Calu3 (cell line): Measurements from ENCODE around the gene OR5A1. TPM values are rescaled to one million over a fixed set of nuclear protein-coding genes. Genes with fewer than 3 reads are reported as not detected.
"Not testable (repeated sequence)": the region's sequence is repeated elsewhere in the genome, so short reads cannot be mapped to it uniquely, and the experiment has no call there.

Experiments
- BruUV-seq: library from RNA; stranded (reverse); fragments of 400-500 nt; replicated peaks from 2 replicates; lab custom pipeline; 2021; lab: Mats Ljungman, UMichigan
- CTCF ChIA-PET: fragments of 300-600 bp; sonication (Branson Sonifier 250); formaldehyde crosslinking; loops from one replicate; lab custom pipeline; 2022; ENCODE audit warnings: antibody characterized with exemption; lab: Charles Lee
- DNase-seq: peaks from one replicate; pipeline ENCODE4 v3.0.0; 2022
- H3K27ac Mint-ChIP-seq: one replicate; pipeline ENCODE4 v1.8.0; 2022; ENCODE audit warnings: mixed read lengths; ENCODE audit not compliant: unreplicated experiment
- H3K27me3 Mint-ChIP-seq: one replicate; pipeline ENCODE4 v1.8.0; 2022; ENCODE audit warnings: mixed read lengths; ENCODE audit not compliant: unreplicated experiment
- H3K36me3 Mint-ChIP-seq: one replicate; pipeline ENCODE4 v1.8.0; 2022; ENCODE audit warnings: mild to moderate bottlenecking, moderate library complexity, mixed read lengths; ENCODE audit not compliant: insufficient read depth, unreplicated experiment
- H3K4me1 Mint-ChIP-seq: one replicate; pipeline ENCODE4 v1.8.0; 2022; ENCODE audit warnings: mild to moderate bottlenecking, low read depth, mixed read lengths; ENCODE audit not compliant: unreplicated experiment
- H3K4me3 Mint-ChIP-seq: one replicate; pipeline ENCODE4 v1.8.0; 2022; ENCODE audit warnings: mild to moderate bottlenecking, low read depth, moderate library complexity, mixed read lengths; ENCODE audit not compliant: unreplicated experiment
- H3K9me3 Mint-ChIP-seq: one replicate; pipeline ENCODE4 v1.8.0; 2022; ENCODE audit warnings: low read depth, mixed read lengths; ENCODE audit not compliant: unreplicated experiment
- intact Hi-C: fragments of 100-400 bp; cut with micrococcal nuclease; formaldehyde crosslinking; loops from one replicate; pipeline ENCODE4 v1.10.0; 2022; ENCODE audit not compliant: unreplicated experiment
- total RNA-seq: library from RNA; stranded (reverse); gene quantifications from 2 replicates; pipeline ENCODE4 v1.2.3, GENCODE V29; 2022
- TF ChIP-seq, protein P1 (sequence below): fragments of 200-600 bp; IDR thresholded peaks from one replicate; pipeline ENCODE4 v1.8.0; 2022; ENCODE audit warnings: antibody characterized with exemption; ENCODE audit not compliant: unreplicated experiment

OR5A1 gene
- total RNA-seq, 1 experiment from 2014 or later: not detected

DNA sequence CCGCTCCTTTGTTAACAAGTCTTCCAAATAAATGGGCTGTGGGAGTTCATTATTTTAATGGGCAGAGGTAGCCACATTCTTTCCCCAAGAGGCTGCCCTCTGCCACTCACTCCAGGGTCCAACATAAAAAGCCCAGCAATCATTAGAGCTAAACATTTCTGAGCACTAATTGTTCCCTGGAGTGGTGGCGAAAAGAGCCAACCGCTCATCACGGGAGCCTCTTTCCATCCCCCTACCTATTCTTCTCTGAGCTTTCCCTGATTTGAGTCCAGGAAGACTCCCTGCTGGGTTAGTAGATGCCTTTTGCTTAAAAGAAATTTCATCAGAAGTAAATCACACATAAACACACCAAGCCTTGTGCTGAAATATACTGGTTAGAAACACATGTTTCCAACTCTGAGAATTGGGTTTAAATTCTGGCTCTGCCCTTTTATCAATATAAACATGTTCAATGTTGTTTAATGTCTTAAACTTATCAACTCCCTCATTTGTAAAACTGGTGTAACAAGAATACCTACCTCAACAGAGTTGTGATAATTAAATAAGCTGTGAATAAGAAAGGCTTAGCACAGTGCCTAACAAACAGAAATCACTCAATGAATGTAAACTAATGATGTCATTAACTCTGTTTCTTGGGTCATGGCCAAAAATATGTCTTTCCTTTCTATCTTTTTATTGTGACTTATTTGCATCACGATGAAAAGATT is 9.8 kb upstream of the OR5A1 start, which contains the start of gene OR5A2:
Gene OR5A2 (minus strand): TSS at position 53 of the 707 bp plus-strand sequence. CDS start 3,460 bp downstream, outside the sequence.
- Mint-ChIP-seq H3K4me1 (no peaks in the 10 kb centered on the region), H3K27me3 (peaks cover 15% of the 10 kb centered on the region), H3K36me3 (no peaks in the 10 kb centered on the region), H3K4me3 (no peak within 1 kb of the TSS), H3K9me3 (no peaks in the 10 kb centered on the region), H3K27ac (no peak within 1 kb of the TSS)
- TF ChIP-seq, protein P1, sequence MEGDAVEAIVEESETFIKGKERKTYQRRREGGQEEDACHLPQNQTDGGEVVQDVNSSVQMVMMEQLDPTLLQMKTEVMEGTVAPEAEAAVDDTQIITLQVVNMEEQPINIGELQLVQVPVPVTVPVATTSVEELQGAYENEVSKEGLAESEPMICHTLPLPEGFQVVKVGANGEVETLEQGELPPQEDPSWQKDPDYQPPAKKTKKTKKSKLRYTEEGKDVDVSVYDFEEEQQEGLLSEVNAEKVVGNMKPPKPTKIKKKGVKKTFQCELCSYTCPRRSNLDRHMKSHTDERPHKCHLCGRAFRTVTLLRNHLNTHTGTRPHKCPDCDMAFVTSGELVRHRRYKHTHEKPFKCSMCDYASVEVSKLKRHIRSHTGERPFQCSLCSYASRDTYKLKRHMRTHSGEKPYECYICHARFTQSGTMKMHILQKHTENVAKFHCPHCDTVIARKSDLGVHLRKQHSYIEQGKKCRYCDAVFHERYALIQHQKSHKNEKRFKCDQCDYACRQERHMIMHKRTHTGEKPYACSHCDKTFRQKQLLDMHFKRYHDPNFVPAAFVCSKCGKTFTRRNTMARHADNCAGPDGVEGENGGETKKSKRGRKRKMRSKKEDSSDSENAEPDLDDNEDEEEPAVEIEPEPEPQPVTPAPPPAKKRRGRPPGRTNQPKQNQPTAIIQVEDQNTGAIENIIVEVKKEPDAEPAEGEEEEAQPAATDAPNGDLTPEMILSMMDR: no peak
- CTCF ChIA-PET: interaction anchor here (1.0 kb wide), 2 partner anchors 163 to 255 kb away, joined by 3 read pairs; partner anchors contain the start of gene DTX4
- DNase-seq: no peak
- BruUV-seq: no TSS peak
- intact Hi-C loops: loop anchor here (1.0 kb wide), 1 partner anchor 24 kb away; no protein-coding TSS in a partner anchor

DNA sequence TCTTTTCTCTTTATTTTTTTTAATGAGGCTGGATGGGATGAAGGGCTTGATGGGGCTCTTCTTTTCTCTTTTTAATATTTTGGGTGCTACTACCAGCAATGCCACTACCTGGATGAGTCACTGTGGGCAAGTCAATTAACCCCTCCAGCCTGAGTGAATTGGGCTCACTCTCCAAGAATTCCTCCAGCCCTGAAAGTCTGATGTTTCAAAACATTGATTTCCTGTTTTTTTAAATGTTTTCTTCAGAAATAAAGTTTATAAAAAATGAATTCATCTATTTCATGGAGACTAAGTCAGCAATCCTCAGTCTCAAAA is 9.2 kb upstream of the OR5A1 start:
- no peak for DNase-seq
- H3K27ac Mint-ChIP-seq: no peak overlapping the region
- TF ChIP-seq, protein P1: no peak
- no peak overlapping the region for H3K4me3 Mint-ChIP-seq
- no peaks in the 10 kb centered on the region for H3K4me1 Mint-ChIP-seq
- H3K36me3 Mint-ChIP-seq: no peaks in the 10 kb centered on the region
- H3K9me3 Mint-ChIP-seq: no peaks in the 10 kb centered on the region
- BruUV-seq: no TSS peak
- CTCF ChIA-PET: interaction anchor here (1.0 kb wide), 2 partner anchors 164 to 255 kb away, joined by 3 read pairs; partner anchors contain the start of gene DTX4
- intact Hi-C loops: loop anchor here (1.0 kb wide), 1 partner anchor 25 kb away; no protein-coding TSS in a partner anchor
- H3K27me3 Mint-ChIP-seq: peaks cover 15% of the 10 kb centered on the region

DNA sequence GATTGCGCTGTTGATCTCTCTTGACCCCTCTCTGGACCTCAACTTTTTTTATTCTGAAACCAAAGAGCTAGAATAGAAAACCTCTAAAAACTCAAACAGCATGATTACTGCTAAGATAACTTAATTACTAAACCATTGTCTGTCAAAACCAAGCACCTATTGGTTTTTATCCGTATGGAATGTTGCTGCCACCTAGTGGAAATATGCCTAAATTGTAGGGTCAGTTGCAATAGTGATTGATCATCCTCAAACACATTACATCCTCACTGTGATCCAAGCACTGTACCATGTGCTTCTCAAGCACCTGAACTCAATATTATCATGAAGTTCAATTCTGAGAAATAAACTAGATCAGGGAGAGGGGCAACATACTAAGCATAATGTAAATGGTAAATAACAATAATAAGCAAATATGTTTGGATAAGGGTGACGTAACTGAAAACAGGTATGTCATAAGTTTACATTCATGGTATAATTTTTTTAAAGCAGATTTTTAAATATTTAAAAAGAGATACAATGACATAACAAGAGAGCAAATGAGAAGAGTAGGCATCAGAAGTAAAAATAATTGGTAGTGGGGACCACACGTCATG is 6.2 kb upstream of the OR5A1 start:
- Mint-ChIP-seq H3K9me3 (no peaks in the 10 kb centered on the region), H3K27me3 (peaks cover 15% of the 10 kb centered on the region), H3K4me1 (no peaks in the 10 kb centered on the region), H3K36me3 (no peaks in the 10 kb centered on the region), H3K27ac (no peak overlapping the region), H3K4me3 (no peak overlapping the region)
- TF ChIP-seq, protein P1: peak; percentile 65
- peak; percentile 66 for DNase-seq
- CTCF ChIA-PET: no interaction called here
- intact Hi-C loops: loop anchor here (1.0 to 5.0 kb wide), 5 partner anchors 146 to 259 kb away; no protein-coding TSS in a partner anchor
- BruUV-seq: no TSS peak

DNA sequence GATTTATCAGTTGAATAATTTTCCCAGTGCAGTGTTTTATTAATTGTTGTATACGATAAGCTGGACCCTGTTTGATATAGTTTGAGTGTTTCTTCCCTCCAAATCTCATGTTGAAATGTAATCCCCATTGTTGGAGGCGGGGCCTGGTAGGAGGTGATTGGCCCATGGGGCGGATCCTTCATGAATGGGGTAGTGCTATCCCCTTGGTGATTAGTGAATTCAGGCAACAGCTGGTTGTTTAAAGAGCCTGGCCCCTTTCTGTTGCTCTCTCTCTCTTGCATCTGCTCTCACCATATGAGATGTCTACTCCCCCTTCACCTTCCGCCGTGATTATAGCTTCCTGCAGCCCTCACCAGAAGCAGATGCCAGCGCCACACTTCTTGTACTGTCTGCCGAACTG is 1.5 kb downstream of the OR5A1 start:
- intact Hi-C loops: no loop called here
- no peaks in the 10 kb centered on the region for H3K36me3 Mint-ChIP-seq
- BruUV-seq: no TSS peak
- no peak overlapping the region for H3K4me3 Mint-ChIP-seq
- TF ChIP-seq, protein P1: no peak
- H3K4me1 Mint-ChIP-seq: no peaks in the 10 kb centered on the region
- CTCF ChIA-PET: no interaction called here
- DNase-seq: no peak
- H3K27me3 Mint-ChIP-seq: peaks cover 38% of the 10 kb centered on the region
- H3K9me3 Mint-ChIP-seq: no peaks in the 10 kb centered on the region
- no peak overlapping the region for H3K27ac Mint-ChIP-seq

DNA sequence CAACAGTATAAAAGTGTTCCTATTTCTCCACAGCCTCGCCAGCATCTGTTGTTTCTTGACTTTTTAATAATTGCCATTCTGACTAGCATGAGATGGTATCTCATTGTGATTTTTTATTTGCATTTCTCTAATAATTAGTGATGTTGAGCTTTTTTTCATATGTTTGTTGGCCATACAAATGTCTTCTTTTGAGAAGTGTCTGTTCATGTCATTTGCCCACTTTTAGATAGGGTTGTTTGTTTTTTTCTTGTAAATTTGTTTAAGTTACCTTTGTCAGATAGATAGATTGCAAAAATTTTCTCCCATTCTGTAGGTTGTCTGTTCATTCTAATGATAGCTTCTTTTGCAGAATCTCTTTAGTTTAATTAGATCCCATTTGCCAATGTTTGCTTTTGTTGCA is 9.4 kb downstream of the OR5A1 start:
- CTCF ChIA-PET, BruUV-seq: not testable (repeated sequence)

More for the DNA sequence above, 9.4 kb downstream of the OR5A1 start:
- H3K36me3 Mint-ChIP-seq, intact Hi-C loops, H3K4me3 Mint-ChIP-seq, H3K4me1 Mint-ChIP-seq, H3K9me3 Mint-ChIP-seq, H3K27ac Mint-ChIP-seq, DNase-seq: not testable (repeated sequence)
- H3K27me3 Mint-ChIP-seq: peaks cover 35% of the 10 kb centered on the region
